ENCODE measurements around the gene UBE2Z. TPM values are rescaled to one million over a fixed set of nuclear protein-coding genes. Genes with fewer than 3 reads are reported as not detected.

Gene UBE2Z
- total RNA-seq, 6 experiments from 2014 or later = 19.6 to 30.9 (median 26.3) TPM

DNA sequence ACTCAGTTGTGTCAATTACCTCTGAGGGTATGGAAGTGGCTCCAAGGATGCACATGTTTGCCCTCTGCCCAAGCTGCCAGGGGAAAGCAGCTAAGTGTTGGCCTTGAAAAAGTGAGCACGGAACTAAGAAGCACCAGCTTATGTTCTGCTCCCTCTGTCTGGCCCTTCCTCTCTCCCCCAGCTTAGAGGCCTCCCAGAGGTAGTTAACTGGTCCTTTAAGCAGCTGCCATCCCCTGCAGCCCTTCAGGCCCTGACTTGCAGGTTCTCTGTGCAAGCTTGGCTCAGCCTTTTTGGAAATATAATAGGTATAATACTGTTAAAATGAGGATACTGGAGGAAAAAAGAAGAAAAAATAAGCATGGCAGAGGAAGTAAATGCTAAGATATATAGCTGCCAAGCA, 7.0 kb upstream of the UBE2Z start:
- no peaks in the 10 kb centered on the region for H3K4me1 ChIP-seq
- no peak for DNase-seq
- TF ChIP-seq, protein P1, sequence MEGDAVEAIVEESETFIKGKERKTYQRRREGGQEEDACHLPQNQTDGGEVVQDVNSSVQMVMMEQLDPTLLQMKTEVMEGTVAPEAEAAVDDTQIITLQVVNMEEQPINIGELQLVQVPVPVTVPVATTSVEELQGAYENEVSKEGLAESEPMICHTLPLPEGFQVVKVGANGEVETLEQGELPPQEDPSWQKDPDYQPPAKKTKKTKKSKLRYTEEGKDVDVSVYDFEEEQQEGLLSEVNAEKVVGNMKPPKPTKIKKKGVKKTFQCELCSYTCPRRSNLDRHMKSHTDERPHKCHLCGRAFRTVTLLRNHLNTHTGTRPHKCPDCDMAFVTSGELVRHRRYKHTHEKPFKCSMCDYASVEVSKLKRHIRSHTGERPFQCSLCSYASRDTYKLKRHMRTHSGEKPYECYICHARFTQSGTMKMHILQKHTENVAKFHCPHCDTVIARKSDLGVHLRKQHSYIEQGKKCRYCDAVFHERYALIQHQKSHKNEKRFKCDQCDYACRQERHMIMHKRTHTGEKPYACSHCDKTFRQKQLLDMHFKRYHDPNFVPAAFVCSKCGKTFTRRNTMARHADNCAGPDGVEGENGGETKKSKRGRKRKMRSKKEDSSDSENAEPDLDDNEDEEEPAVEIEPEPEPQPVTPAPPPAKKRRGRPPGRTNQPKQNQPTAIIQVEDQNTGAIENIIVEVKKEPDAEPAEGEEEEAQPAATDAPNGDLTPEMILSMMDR (IDR thresholded peaks at IDR 0.05) = no peak
- no peak for TF ChIP-seq POLR2A (IDR thresholded peaks at IDR 0.05)
- WGBS (ENCODE audit: insufficient coverage, low coverage, low lambda C conversion rate, missing lambda C conversion rate) = no CpG with 5 or more reads among the region's 1 CpG
- intact Hi-C loops (cut with DNase I) = no loop called here
- no peaks in the 10 kb centered on the region for H3K27me3 ChIP-seq
- H3K36me3 ChIP-seq = no peaks in the 10 kb centered on the region
- ATAC-seq = peak in 1 of 4 donors; percentile 9
- H3K4me3 ChIP-seq = no peak overlapping the region
- H3K27ac ChIP-seq = no peak overlapping the region
- H3K9me3 ChIP-seq = no peaks in the 10 kb centered on the region

DNA sequence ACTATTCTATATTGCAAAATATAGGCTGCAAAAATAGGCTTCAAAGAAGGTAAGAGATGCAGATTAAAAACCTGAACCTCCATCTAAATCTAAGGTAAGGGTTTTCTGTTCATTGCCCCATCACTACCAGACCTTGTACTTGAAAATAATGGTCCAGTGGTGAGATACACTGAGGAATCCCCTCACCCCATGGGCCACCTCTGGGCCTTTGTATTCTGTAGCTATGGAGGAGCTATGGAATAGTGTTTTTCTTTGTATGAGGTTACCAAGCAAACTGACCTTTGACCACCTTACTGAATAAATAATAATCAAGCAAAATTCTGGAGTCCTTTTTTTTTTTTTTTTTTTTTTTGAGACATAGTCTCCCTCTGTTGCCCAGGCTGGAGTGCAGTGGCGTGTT, 4.8 kb upstream of the UBE2Z start:
- Histone ChIP-seq H3K4me1 (peaks cover 0 to 5% (median 3%) of the 10 kb centered on the region in 4 donors), H3K4me3 (no peak overlapping the region), H3K27ac (no peak overlapping the region), H3K36me3 (no peaks in the 10 kb centered on the region), H3K27me3 (no peaks in the 10 kb centered on the region), H3K9me3 (no peaks in the 10 kb centered on the region)
- intact Hi-C loops (cut with DNase I) = no loop called here
- DNase-seq (no peak), ATAC-seq (no peak)
- no peak for TF ChIP-seq POLR2A (IDR thresholded peaks at IDR 0.05)
- TF ChIP-seq, protein P1 (IDR thresholded peaks at IDR 0.05) = no peak
- WGBS (ENCODE audit: insufficient coverage, low coverage, low lambda C conversion rate, missing lambda C conversion rate) = 100% methylated on average over 1 of the region's 1 CpG

DNA sequence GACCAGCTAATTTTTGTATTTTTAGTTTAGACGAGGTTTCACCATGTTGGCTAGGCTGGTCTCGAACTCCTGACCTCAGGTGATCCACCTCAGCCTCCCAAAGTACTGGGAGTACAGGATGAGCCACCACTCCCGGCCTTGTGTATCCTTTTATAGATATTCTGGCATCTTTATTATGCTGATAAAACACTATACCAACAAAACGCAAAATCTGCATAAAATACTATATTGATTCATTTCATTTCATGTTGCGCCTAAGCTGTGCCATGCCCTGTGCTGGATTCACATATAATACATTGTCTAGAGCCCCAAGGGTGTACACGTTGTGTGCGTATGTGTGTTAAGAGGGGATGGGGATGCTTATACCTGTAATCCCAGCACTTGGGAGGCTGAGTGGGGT, 3.8 kb upstream of the UBE2Z start:
- intact Hi-C loops (cut with DNase I) = no loop called here
- Histone ChIP-seq H3K4me1 (peaks cover 0 to 5% (median 3%) of the 10 kb centered on the region in 4 donors), H3K27ac (no peak overlapping the region), H3K4me3 (no peak overlapping the region), H3K36me3 (no peaks in the 10 kb centered on the region), H3K27me3 (no peaks in the 10 kb centered on the region), H3K9me3 (no peaks in the 10 kb centered on the region)
- TF ChIP-seq POLR2A (IDR thresholded peaks at IDR 0.05) = no peak
- TF ChIP-seq, protein P1 (IDR thresholded peaks at IDR 0.05) = no peak
- DNase-seq (no peak), ATAC-seq (no peak)
- WGBS (ENCODE audit: insufficient coverage, low coverage, low lambda C conversion rate, missing lambda C conversion rate) = 77% methylated on average over 7 of the region's 7 CpGs

DNA sequence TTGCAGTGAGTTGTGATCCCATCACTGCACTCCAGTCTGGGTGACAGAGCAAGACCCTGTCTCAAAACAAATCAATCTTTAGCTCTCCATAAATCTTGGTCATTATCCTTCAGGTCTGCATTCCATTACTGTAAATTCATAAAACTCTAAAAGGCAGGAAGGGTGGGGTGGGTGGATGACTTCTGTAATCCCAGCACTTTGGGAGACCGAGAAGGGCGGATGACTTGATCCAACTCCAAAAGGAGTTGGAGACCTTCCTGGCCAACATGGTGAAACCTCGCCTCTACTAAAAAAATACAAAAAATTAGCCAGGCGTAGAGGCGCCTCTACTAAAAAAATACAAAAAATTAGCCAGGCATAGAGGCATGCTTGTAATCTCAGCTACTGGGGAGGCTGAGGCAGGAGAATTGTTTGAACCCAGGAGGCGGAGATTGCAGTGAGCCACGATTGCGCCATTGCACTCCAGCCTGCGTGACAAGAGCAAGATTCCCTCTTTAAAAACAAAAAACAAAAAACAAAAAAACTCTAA, 2.2 kb upstream of the UBE2Z start:
- DNase-seq = no peak
- Histone ChIP-seq H3K9me3 (no peaks in the 10 kb centered on the region), H3K27me3 (no peaks in the 10 kb centered on the region), H3K27ac (no peak overlapping the region), H3K4me1 (peaks cover 0 to 10% (median 4%) of the 10 kb centered on the region in 4 donors), H3K36me3 (peaks cover 0 to 2% (median 0%) of the 10 kb centered on the region in 4 donors), H3K4me3 (no peak overlapping the region)
- intact Hi-C loops (cut with DNase I) = no loop called here
- ATAC-seq = no peak
- 84% methylated on average over 9 of the region's 9 CpGs for WGBS (ENCODE audit: insufficient coverage, low coverage, low lambda C conversion rate, missing lambda C conversion rate)
- TF ChIP-seq, protein P1 (IDR thresholded peaks at IDR 0.05) = no peak
- no peak for TF ChIP-seq POLR2A (IDR thresholded peaks at IDR 0.05)

DNA sequence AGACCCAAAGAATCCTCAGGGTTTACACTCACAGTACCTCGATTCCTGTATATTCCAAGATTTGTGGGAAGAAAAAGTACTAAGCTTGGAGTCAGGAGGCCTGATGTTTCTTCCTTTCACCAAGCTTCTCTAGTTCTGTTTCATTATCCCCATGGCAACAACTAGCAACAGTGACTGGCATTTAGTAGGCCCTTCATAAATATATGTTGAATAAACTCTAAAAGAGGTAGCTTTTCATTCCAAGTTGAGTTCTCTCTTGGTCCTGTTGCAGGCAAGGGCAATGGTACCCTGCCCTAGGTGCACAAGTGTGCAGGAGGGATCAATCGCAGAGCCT, 527 bp upstream of the UBE2Z start:
- peak overlapping the region; percentile 78 to 89 (median 85) for H3K27ac ChIP-seq
- H3K4me1 ChIP-seq = peaks cover 0 to 10% (median 7%) of the 10 kb centered on the region in 4 donors
- no peaks in the 10 kb centered on the region for H3K27me3 ChIP-seq
- ATAC-seq = no peak
- 92% methylated on average over 1 of the region's 2 CpGs for WGBS (ENCODE audit: insufficient coverage, low coverage, low lambda C conversion rate, missing lambda C conversion rate)
- no peaks in the 10 kb centered on the region for H3K9me3 ChIP-seq
- H3K4me3 ChIP-seq = peak overlapping the region; percentile 79 to 84 (median 81)
- TF ChIP-seq POLR2A (IDR thresholded peaks at IDR 0.05) = no peak
- TF ChIP-seq, protein P1 (IDR thresholded peaks at IDR 0.05) = no peak
- intact Hi-C loops (cut with DNase I) = no loop called here
- no peak for DNase-seq
- peaks cover 0 to 11% (median 0%) of the 10 kb centered on the region in 4 donors for H3K36me3 ChIP-seq

All from right lobe of liver (tissue), 6 donors.